GM19395 (cell line): ENCODE data around the gene LACC1.

Experiments
- ATAC-seq: cut with Tn5 transposase; IDR thresholded peaks from one replicate; pipeline ENCODE4 v1.9.1; 2021; ENCODE audit warnings: mild to moderate bottlenecking, moderate library complexity; ENCODE audit not compliant: unreplicated experiment

LACC1 gene

GRCh38 chr13:43939086-43939485 is 59.4 kb downstream of the LACC1 start:
- no peak for ATAC-seq

GRCh38 chr13:43942286-43942685 is 62.6 kb downstream of the LACC1 start:
- ATAC-seq, result no peak
